ENCODE results near the gene KCNQ1OT1.

Gene KCNQ1OT1

DNA sequence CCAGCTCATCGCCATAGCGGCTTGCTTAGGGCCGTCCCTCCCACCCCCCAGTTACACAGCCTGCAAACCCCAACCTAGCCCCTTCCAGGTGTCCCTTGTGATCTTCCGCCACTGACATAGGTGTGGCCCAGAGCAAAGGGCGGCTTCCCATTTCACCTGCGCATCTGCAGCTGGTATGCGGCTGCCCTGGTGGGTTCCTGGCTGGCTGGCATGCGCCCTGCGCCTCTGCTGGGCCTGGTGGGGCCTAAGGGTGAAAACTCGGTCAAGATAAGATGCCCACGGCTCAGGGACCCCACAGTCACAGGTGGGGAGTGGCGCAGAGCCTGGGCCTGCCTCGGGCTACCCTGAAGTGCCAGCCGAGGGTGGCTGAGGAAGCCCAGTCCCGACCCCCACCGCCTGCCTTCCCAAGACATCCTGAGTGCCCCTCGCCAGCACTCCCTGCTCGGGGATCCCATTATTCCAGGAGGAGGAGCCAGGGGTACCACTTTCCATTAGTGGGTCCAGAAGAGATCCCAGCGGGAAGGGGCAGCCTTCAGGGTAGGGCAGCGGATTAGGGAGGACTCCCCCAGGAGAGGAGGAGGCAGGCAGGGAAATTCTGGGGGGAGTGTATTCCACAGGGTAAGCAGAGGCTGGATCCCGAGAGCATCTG, 36.9 kb upstream of the KCNQ1OT1 start:
- no peak for DNase-seq (ENCODE audit: low read depth)

DNA sequence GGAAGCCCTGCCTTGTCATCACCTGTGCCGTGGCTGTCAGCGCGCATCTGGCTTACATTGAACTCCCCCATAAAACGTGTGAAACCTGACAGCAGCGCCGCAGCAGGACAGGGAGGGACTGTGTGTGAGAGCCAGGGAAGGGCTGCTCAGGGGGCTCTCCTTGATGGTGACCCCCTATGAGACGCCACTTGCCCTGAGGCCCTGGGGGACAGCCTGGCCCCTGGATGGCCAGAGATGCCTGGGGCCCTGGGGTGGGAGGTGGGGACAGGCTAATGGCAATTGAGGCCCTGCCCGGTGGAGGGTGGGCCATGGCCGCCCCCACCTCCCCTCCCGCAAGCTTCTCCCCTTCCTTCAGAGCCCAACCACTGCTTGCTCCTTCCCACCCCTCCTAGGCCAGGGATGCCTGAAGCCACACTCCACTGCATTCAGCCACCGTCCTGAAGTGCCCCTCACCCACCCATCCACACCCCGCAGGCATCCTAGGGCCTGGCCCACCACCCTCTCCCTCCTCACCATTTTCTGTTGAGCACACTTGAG, 35.3 kb upstream of the KCNQ1OT1 start:
- DNase-seq (ENCODE audit: low read depth): no peak

DNA sequence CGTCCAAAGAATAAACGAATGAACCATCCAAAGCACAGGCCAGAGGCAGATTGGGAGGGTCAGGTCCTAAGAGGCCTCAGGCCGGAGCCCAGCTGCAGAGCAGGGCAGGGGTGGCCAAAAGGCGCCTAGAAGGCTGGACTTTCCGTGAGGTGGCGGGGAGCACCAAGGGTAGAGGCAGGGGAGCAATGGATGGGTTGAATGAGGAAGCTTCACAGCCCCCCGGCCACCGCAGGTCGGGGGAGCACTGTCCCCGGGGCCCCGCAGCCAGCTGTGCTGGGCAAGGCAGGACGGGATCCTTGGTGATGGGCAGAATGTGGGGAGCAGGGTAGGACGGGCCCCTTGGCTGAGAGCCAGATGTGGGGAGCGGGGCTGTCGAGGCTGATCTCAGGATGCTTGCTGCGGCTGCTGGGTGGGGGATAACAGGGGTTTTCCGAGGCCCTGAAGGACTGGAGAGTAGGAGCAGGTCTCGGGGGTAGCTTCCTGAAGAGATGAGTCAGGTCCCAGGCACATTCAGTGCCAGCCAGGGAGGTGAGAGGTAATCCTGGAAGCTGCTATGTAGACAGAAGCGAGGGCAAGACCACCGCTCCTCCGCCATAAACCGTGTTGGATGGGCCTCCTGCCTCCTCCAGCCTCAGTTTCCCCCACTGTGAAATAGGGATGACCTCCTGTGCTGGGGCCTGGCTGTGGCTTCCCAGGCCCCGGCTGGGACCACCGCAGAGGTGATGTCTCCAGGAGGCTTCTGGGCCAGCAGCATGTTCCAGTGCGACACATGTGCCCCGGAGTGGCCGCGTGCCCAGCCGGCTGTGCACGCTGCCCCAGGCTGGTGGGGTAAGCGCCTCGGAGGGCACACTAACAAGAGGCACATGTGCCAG, 34.6 kb upstream of the KCNQ1OT1 start:
- no peak for DNase-seq (ENCODE audit: low read depth)

DNA sequence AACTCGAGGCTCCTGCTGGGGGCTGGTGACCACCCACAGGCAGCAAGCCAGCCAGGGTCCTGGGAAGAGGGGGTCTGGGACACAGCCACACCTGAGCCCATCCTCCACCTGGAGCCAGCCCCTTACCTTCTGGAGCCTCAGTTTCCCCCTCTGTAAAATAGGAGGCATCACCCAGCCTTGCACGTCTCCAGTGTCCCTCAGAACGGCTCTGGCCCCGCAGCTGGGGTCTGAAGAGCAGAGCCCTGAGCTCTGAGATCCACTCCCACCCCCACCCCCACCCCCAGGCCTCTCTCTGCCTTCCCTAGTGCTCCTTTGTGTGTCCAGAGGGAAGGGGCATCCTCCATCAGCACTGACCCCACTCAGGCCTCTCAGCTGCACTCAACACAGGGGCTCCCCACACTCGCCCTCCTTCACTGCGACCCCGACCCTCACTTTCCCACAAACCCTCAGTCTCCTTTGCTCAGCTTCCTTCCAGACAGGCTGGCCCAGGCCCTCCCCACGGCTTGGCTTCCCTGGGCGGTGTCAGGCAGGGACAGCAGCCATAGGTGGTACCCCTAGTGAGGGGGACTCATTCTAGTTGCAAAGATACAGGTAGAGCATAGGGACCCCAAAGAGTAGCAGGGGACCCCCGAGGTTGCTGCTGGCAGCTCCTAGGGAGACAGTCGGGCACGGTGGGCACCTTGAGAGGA, 33.3 kb upstream of the KCNQ1OT1 start:
- no peak for DNase-seq (ENCODE audit: low read depth)

DNA sequence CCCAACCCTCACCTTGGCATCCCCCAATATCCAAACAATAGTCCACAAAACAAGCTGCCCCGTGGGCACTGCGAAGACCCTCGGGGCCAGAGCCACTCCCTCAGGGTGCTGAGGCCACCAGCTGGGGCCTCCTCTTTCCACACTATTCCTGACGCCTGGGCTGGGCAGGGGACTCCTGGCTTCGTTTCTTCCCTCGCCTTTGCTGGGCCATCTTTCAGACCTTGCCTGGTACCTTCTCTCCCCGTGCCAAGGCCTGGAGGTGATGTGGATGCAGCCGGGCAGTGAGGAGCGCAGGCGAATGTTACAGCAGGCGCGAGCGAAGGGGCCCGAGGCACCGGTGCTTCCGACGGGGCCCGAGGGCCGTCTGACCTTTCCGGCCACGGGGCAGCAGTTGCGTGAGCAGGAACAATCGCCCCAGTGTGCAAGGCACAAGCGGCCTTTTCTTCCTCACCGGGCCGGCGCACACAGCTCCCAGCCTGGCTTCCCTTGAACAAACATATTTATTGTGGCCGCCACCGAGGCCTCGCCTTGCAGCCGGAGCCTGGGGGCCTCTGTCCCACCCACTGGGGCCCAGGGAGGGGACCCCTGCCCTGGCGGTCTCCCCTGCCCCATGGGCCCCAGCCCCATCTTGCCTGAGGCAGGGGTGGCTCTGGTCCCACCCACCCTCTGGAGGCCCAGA, 32.6 kb upstream of the KCNQ1OT1 start:
- DNase-seq (ENCODE audit: low read depth): no peak

DNA sequence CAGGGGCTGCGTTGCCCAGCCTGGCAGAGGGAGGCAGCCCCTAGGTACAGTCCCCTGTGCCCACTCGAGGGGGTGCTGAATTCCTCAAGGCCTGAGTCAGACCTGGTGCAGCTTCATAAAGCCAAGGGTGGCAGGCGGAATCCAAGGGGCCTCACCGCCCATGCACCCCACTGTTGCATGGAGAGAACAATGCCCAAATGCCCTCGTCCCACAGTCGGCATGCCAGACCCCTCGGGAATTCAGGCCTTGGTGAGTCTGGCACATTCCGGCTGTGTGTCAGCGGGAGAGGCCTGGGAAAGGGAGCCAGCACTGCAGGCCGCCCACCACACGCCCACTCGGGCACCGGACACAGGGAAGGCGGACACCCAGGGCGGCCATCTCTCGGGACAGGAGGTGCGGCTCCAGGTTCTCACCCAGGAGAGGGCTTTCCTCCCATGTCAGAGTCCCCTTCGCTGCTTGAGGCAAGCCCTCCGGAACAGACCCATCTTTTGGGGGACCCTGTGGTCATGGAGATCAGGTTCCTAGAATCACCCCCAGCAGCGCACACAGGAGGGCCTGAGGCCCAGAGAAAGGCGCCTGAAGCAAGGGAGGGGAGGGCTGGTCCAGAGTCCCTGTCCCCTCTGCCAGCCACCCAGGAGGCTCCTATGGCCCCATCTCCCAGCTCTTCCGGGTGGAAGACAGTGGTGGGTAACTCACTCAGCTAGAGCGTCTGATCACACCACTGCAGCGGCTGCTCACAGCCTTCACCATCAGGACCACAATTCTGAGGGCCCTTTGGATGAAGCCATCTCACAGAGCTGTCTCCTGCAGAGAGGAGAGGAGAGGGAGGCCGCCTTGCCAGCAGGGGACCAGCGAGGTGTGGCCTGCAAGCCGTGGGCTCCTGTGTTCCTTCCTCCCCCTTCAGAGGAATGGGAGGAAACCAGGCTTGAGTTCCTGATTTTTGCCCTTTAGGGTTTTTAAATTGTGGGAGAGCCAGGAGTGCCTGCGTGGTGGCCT, 31.6 kb upstream of the KCNQ1OT1 start:
- no peak for DNase-seq (ENCODE audit: low read depth)

DNA sequence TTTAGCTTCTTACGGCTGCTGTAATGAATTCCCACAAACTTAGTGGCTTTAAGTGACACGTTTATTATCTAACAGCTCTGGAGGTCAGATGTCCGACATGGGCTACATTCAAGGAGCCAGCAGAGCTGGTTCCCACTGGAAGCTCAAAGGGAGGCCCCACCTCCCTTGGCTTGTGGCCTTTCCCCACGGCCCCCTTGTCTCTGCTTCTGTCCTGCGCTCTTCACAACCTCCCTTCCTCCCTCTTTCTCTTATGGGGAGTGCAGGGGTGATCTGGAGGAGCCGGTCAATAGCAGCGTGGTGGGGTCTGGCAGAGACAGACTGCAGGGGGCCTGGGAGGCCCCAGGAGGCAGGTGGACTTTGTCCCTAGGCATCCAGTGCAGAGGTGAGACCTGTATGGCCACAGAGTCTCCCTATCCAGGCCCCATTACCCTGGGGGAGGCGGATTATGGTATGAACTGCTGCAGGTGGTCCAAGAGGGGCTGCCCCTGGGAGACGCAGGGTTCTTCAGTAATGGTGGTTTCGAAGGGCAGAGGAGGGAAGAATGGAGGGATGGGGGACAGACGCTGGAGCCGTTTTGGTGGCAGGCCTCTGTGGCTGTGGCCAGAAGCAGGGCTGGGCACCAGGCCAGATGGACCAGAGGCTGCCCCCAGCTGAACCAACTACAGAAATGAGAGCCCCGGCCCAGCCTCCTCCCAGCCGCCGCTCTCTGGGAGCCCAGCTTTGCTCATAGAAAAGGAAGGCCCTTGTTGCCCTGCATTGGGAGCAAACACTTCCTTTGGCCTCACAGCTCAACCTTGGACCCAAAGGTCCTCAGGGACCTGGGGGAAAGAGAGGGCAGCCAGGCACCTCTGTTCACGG, 30.7 kb upstream of the KCNQ1OT1 start:
- DNase-seq (ENCODE audit: low read depth): no peak

- DNase-seq (ENCODE audit: low read depth): no peak
Observed at GRCh38 chr11:2729841-2730240, 30.0 kb upstream of the KCNQ1OT1 start.

DNA sequence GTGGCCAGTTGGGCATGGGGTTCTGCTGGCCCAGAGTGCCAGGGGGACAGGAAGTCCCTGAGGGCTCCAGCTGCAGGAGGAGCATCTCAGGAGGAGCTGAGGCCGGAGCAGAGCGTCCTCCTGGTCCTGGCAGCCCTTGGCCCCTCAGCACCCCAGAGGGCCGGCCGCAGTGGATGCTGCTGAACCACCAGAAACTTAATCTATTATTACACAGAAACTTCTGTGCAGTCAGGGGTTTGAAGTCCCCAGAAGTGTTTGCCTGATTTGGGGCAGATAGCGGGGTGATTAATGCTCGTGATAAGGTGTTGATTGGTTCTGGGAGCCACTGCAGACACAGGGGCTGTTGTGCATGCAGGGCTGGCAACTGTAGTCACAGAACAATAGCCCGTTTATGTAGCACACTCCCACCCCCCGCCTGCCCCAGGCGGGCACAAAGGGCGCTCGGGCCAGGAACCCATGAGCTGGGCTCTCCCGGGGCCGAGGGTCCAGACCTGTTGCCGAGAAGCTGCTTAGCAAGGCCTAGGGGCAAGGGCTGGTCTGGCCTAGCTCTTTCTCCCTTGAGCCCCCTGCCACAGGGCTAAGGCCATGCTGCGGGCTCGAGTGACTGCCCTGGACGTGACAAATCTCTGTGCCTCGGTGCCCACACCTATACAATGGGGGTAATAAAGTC, 29.0 kb upstream of the KCNQ1OT1 start:
- no peak for DNase-seq (ENCODE audit: low read depth)

DNA sequence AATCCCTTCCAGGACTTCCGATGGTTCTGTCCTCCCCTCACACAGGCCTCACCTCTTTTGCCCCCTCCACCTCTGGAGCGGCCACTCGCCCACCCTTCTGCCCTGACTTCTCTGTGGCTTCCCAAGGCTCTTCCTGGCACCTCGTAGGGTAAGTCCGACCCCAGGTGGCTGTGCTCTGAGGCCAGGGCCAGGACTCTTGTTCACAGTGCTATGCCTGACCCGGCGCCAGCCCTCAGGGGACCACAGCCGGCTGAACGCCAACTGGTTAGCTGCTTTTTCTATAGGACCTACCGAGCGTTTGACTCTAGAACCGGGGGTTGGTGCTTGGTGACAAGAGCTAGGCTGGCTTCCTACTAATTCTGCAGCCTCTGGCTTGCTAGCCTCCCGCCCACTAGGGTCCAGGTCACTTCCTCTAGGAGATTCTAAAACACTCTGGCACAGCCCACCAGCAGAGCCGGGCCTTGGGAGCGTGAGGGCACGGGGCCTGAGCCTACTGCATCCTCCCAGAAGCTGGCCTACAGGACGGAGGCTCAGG, 28.4 kb upstream of the KCNQ1OT1 start:
- no peak for DNase-seq (ENCODE audit: low read depth)

DNA sequence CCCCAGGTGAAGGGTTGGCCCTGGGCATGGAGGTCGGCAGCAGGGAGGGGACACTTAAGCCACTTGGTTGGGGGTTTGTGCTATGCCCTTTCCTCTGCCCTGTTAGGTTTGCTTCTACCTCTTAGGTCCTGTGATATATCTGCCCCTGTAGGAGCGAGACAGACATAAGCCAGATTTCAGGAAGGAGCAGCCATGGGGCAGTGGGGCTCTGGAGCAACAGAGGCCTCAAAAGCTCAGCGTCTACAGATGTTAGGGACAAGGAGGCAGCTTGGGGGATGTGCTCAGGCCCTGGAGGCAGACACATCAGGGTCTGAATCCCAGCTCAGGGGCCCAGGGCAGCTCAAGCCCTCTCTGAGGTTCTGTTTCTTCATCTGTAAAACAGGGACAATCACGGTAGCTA, 27.2 kb upstream of the KCNQ1OT1 start:
- DNase-seq (ENCODE audit: low read depth): no peak

GRCh38 chr11:2725368-2726300, 25.8 kb upstream of the KCNQ1OT1 start:
- no peak for DNase-seq (ENCODE audit: low read depth)

GRCh38 chr11:2724653-2725367, 25.0 kb upstream of the KCNQ1OT1 start:
- no peak for DNase-seq (ENCODE audit: low read depth)

GRCh38 chr11:2724104-2724503, 24.3 kb upstream of the KCNQ1OT1 start:
- DNase-seq (ENCODE audit: low read depth): no peak

GRCh38 chr11:2722955-2723354, 23.2 kb upstream of the KCNQ1OT1 start:
- no peak for DNase-seq (ENCODE audit: low read depth)

DNA sequence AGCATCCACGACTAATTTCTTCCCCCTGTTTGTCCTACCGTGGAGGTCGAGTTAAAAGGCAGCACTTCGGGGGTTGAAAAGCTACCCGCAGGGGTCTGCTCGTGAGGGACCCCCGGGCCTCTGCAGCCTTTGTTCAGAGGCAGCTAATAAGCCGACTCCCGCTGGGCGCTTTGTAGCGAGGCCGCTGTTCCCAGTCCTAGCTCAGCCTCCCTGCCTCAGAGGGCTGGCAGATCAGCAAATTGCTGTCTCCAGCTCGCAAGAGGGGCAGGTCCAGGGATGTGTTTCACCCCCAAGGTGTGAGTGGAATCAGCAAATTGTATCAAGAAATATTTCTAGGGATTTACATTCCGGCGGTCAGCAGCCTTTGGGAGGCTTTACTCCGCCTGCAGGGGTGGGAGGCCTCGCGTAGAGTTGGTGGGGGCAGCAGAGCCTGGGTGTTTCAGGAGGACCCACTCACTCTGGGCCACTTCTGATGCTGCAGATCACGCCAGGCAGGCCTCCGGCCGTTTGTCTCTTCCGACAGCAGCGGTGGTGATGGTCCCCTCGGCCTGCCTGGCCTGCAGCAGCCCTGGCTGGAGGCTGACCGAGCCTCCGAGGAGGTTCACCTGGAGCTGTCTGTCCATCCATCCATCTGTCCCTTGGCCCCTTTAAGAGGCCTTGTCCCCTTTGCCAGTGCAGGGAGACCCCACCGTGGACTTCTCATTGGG, 21.6 kb upstream of the KCNQ1OT1 start:
- DNase-seq (ENCODE audit: low read depth): no peak
